Neuronal stem cell (in vitro differentiated cells): Measurements from ENCODE around the gene HSPG2.
A peak's percentile ranks its signal among the peaks of the same experiment; 100 is the strongest.
"Not testable (repeated sequence)": the region's sequence is repeated elsewhere in the genome, so short reads cannot be mapped to it uniquely, and the experiment has no call there.

Source experiments
- DNase-seq: peaks from one replicate; pipeline ENCODE4 v3.0.0-alpha.2; 2013; ENCODE audit warnings: low spot score
- H2AFZ ChIP-seq: one replicate; pipeline ENCODE4 v1.6.1; 2013; ENCODE audit warnings: mild to moderate bottlenecking, low read length, inconsistent platforms
- H2AK5ac ChIP-seq: 2 replicates; pipeline ENCODE4 v1.6.1; 2013; ENCODE audit warnings: low read depth, mild to moderate bottlenecking, inconsistent platforms, low read length, moderate library complexity, mixed read lengths
- H2BK120ac ChIP-seq: 2 replicates; pipeline ENCODE4 v1.6.1; 2013; ENCODE audit warnings: low read depth, mild to moderate bottlenecking, inconsistent platforms, low read length, moderate library complexity, mixed read lengths
- H2BK12ac ChIP-seq: one replicate; pipeline ENCODE4 v1.6.1; 2013; ENCODE audit warnings: low read length, inconsistent platforms
- H2BK15ac ChIP-seq: 2 replicates; pipeline ENCODE4 v1.6.1; 2013; ENCODE audit warnings: mild to moderate bottlenecking, low read length, inconsistent platforms, mixed read lengths
- H2BK5ac ChIP-seq: one replicate; pipeline ENCODE4 v1.6.1; 2013; ENCODE audit warnings: inconsistent platforms, mild to moderate bottlenecking, low read length, moderate library complexity
- H3K14ac ChIP-seq: one replicate; pipeline ENCODE4 v1.6.1; 2013; ENCODE audit warnings: low read length, inconsistent platforms
- H3K18ac ChIP-seq: 2 replicates; pipeline ENCODE4 v1.6.1; 2013; ENCODE audit warnings: low read length, inconsistent platforms
- H3K23ac ChIP-seq: 2 replicates; pipeline ENCODE4 v1.6.1; 2013; ENCODE audit warnings: low read depth, mild to moderate bottlenecking, mixed read lengths, low read length, inconsistent platforms; ENCODE audit not compliant: poor library complexity
- H3K27ac ChIP-seq: replicated peaks from 3 replicates; pipeline ENCODE4 v1.5.1; 2013; ENCODE audit warnings: low read length, inconsistent platforms
- H3K27me3 ChIP-seq, 3 experiments: 2 replicates each; pipeline ENCODE4 v1.6.1; 2013; ENCODE audit warnings: low read length in 3 of 3, mild to moderate bottlenecking in 2 of 3, inconsistent platforms in 1 of 3, low read depth in 1 of 3, mixed read lengths in 1 of 3, moderate library complexity in 1 of 3; ENCODE audit not compliant: control insufficient read depth in 3 of 3, insufficient read depth in 3 of 3
- H3K36me3 ChIP-seq, 2 donors: replicated peaks in 1 of 2; 2 replicates each; pipeline ENCODE4 v1.6.1; 2013; ENCODE audit warnings: low read length in 2 of 2; ENCODE audit not compliant: control insufficient read depth in 2 of 2, insufficient read depth in 2 of 2
- H3K4ac ChIP-seq: 2 replicates; pipeline ENCODE4 v1.6.1; 2013; ENCODE audit warnings: inconsistent platforms, mild to moderate bottlenecking, low read length, moderate library complexity
- H3K4me1 ChIP-seq, 2 donors: 1 replicate in 1 of 2; 2 replicates in 1 of 2; pipeline ENCODE4 v1.6.1; 2013; ENCODE audit warnings: low read length in 2 of 2, low read depth in 1 of 2; ENCODE audit not compliant: control insufficient read depth in 2 of 2, insufficient read depth in 1 of 2
- H3K4me2 ChIP-seq: one replicate; pipeline ENCODE4 v1.6.1; 2013; ENCODE audit warnings: mild to moderate bottlenecking, low read length, inconsistent platforms; ENCODE audit not compliant: insufficient read depth, poor library complexity, severe bottlenecking
- H3K4me3 ChIP-seq, 2 donors: 2 replicates each; pipeline ENCODE4 v1.5.1; 2013; ENCODE audit warnings: low read length in 2 of 2, mild to moderate bottlenecking in 2 of 2, inconsistent platforms in 1 of 2, moderate library complexity in 1 of 2
- H3K79me1 ChIP-seq: one replicate; pipeline ENCODE4 v1.6.1; 2013; ENCODE audit warnings: low read depth, mild to moderate bottlenecking, inconsistent platforms, low read length, moderate library complexity
- H3K9ac ChIP-seq: one replicate; pipeline ENCODE4 v1.6.1; 2013; ENCODE audit warnings: mild to moderate bottlenecking, low read depth, low read length, inconsistent platforms; ENCODE audit not compliant: poor library complexity
- H3K9me3 ChIP-seq, 2 donors: replicated peaks in 1 of 2; 2 replicates each; pipeline versions ENCODE3 to v1.6.1; 2013; ENCODE audit warnings: low read length in 2 of 2, mild to moderate bottlenecking in 2 of 2, inconsistent platforms in 1 of 2, low read depth in 1 of 2, mixed read lengths in 1 of 2, moderate library complexity in 1 of 2; ENCODE audit not compliant: control insufficient read depth in 2 of 2, insufficient read depth in 1 of 2
- H4K8ac ChIP-seq: one replicate; pipeline ENCODE4 v1.6.1; 2013; ENCODE audit warnings: low read depth, mild to moderate bottlenecking, inconsistent platforms, low read length, moderate library complexity
- H4K91ac ChIP-seq: one replicate; pipeline ENCODE4 v1.6.1; 2013; ENCODE audit warnings: low read length, low read depth, mild to moderate bottlenecking, inconsistent platforms; ENCODE audit not compliant: poor library complexity
- WGBS, 2 donors: extraction: QIAGEN DNeasy Blood & Tissue Kit; methylation state at CpG; one replicate each; pipeline ENCODE4 v1.1.7; 2013; ENCODE audit warnings: missing lambda C conversion rate in 2 of 2, mixed read lengths in 1 of 2; ENCODE audit not compliant: insufficient read length in 2 of 2, insufficient replicate concordance in 1 of 2; ENCODE audit errors: extremely low coverage in 2 of 2; 5-methylcytosine and 5-hydroxymethylcytosine counted together

Gene HSPG2

GRCh38 chr1:21921100-21921875, 15.8 kb downstream of the HSPG2 start:
- Histone ChIP-seq H3K27ac (no peak overlapping the region), H2BK15ac (no peak overlapping the region), H3K79me1 (peaks cover 5% of the 10 kb centered on the region), H3K4me2 (no peak overlapping the region), H3K27me3 (no peaks in the 10 kb centered on the region), H3K18ac (no peak overlapping the region), H4K91ac (no peak overlapping the region), H3K9ac (no peak overlapping the region), H2AFZ (no peak overlapping the region), H3K4ac (no peak overlapping the region), H3K36me3 (peaks cover 0 to 3% of the 10 kb centered on the region in 2 donors), H3K4me3 (no peak overlapping the region), H2AK5ac (peak overlapping the region; percentile 11), H3K14ac (no peak overlapping the region), H2BK120ac (no peak overlapping the region), H2BK12ac (no peak overlapping the region), H4K8ac (no peak overlapping the region), H3K23ac (no peak overlapping the region), H3K4me1 (peaks cover 5 to 20% of the 10 kb centered on the region in 2 donors), H2BK5ac (no peak overlapping the region), H3K9me3 (no peaks in the 10 kb centered on the region)
- WGBS, 2 donors, result no CpG with 5 or more reads among the region's 11 CpGs
- no peak for DNase-seq

- no peak overlapping the region for H3K4me3 ChIP-seq
- no peak overlapping the region for H3K18ac ChIP-seq
- H2BK5ac ChIP-seq, result no peak overlapping the region
- H2BK120ac ChIP-seq, result no peak overlapping the region
- H3K4ac ChIP-seq, result no peak overlapping the region
- no peaks in the 10 kb centered on the region for H3K9me3 ChIP-seq
- peaks cover 5 to 16% of the 10 kb centered on the region in 2 donors for H3K4me1 ChIP-seq
- H3K23ac ChIP-seq, result no peak overlapping the region
- no peak overlapping the region for H3K4me2 ChIP-seq
- H2BK12ac ChIP-seq, result no peak overlapping the region
- H3K36me3 ChIP-seq, result peaks cover 0 to 2% of the 10 kb centered on the region in 2 donors
- no peak overlapping the region for H3K14ac ChIP-seq
- H4K91ac ChIP-seq, result no peak overlapping the region
- no peak overlapping the region for H2AFZ ChIP-seq
- no peak overlapping the region for H3K27ac ChIP-seq
- H3K27me3 ChIP-seq, result no peaks in the 10 kb centered on the region
- H3K79me1 ChIP-seq, result peaks cover 5% of the 10 kb centered on the region
- H2BK15ac ChIP-seq, result no peak overlapping the region
- no CpG with 5 or more reads among the region's 7 CpGs for WGBS, 2 donors
- no peak overlapping the region for H2AK5ac ChIP-seq
- no peak overlapping the region for H3K9ac ChIP-seq
- no peak overlapping the region for H4K8ac ChIP-seq
- DNase-seq, result no peak
Measured at GRCh38 chr1:21919520-21919919, 17.6 kb downstream of the HSPG2 start.

- WGBS, 2 donors, result no CpG with 5 or more reads among the region's 6 CpGs
- not testable (repeated sequence) for H3K27ac ChIP-seq, H4K8ac ChIP-seq, H2BK15ac ChIP-seq, H3K4me3 ChIP-seq, H3K9ac ChIP-seq, H2AK5ac ChIP-seq, H3K4me2 ChIP-seq, H3K9me3 ChIP-seq, H3K23ac ChIP-seq, DNase-seq, H4K91ac ChIP-seq, H3K4ac ChIP-seq, H2BK120ac ChIP-seq, H3K36me3 ChIP-seq, H2AFZ ChIP-seq, H3K14ac ChIP-seq, H2BK5ac ChIP-seq, H3K27me3 ChIP-seq, H3K18ac ChIP-seq, H2BK12ac ChIP-seq, H3K79me1 ChIP-seq
- H3K4me1 ChIP-seq, result peaks cover 9 to 13% of the 10 kb centered on the region in 2 donors
Measured at GRCh38 chr1:21917239-21917631, 19.9 kb downstream of the HSPG2 start.

- Histone ChIP-seq H4K91ac (no peak overlapping the region), H2BK5ac (no peak overlapping the region), H3K36me3 (peaks cover 0 to 2% of the 10 kb centered on the region in 2 donors), H3K79me1 (peaks cover under 1% of the 10 kb centered on the region), H3K27me3 (no peaks in the 10 kb centered on the region), H2BK12ac (no peak overlapping the region), H3K4me1 (peaks cover 10% of the 10 kb centered on the region in 2 donors), H2AFZ (no peak overlapping the region), H3K4ac (no peak overlapping the region), H2BK15ac (no peak overlapping the region), H3K23ac (no peak overlapping the region), H3K9ac (no peak overlapping the region), H3K9me3 (no peaks in the 10 kb centered on the region), H3K4me3 (no peak overlapping the region), H2BK120ac (no peak overlapping the region), H2AK5ac (no peak overlapping the region), H3K4me2 (no peak overlapping the region), H4K8ac (no peak overlapping the region), H3K27ac (no peak overlapping the region), H3K18ac (no peak overlapping the region), H3K14ac (no peak overlapping the region)
- no CpG with 5 or more reads among the region's 20 CpGs for WGBS, 2 donors
- no peak for DNase-seq
Measured at GRCh38 chr1:21916447-21917238, 20.5 kb downstream of the HSPG2 start.
